PC-9 (cell line): Measurements from ENCODE around the gene MGLL. TPM values are rescaled to one million over a fixed set of nuclear protein-coding genes. Genes with fewer than 3 reads are reported as not detected.

Experiments used
- BruUV-seq: library from RNA; stranded (reverse); fragments of 400-500 nt; replicated peaks from 2 replicates; lab custom pipeline; 2021; lab: Mats Ljungman, UMichigan
- CTCF ChIA-PET: fragments of 300-600 bp; sonication (Branson Sonifier 250); formaldehyde crosslinking; loops from one replicate; lab custom pipeline; 2022; ENCODE audit warnings: antibody characterized with exemption; lab: Charles Lee
- POLR2A ChIA-PET: fragments of 300-600 bp; sonication (Branson Sonifier 250); formaldehyde crosslinking; loops from one replicate; lab custom pipeline; 2022; ENCODE audit warnings: antibody characterized with exemption; ENCODE audit not compliant: unreplicated experiment; lab: Charles Lee
- DNase-seq, 2 experiments: peaks; one replicate each; pipeline versions ENCODE4 v3.0.0 to v3.0.0-alpha.2; 2015 to 2022; ENCODE audit warnings: mixed read lengths in 1 of 2
- H2AFZ ChIP-seq: fragments of 200-600 bp; sonication (generic); 2 replicates; pipeline ENCODE4 v1.8.1; 2017; ENCODE audit warnings: antibody characterized with exemption
- H3F3A ChIP-seq: fragments of 200-600 bp; sonication (generic); 2 replicates; pipeline ENCODE4 v1.8.1; 2017; ENCODE audit warnings: antibody characterized with exemption, mild to moderate bottlenecking, low read depth; ENCODE audit not compliant: insufficient read depth
- H3K27ac ChIP-seq: fragments of 200-600 bp; sonication (generic); 2 replicates; pipeline ENCODE4 v1.6.1; 2016; ENCODE audit warnings: mixed run types
- H3K27me3 ChIP-seq: fragments of 200-600 bp; sonication (generic); 2 replicates; pipeline ENCODE4 v1.6.1; 2016; ENCODE audit warnings: low read depth, mixed run types; ENCODE audit not compliant: insufficient read depth
- H3K36me3 ChIP-seq: fragments of 200-600 bp; sonication (generic); 2 replicates; pipeline ENCODE4 v1.6.1; 2016; ENCODE audit warnings: low read depth, mixed run types
- H3K4me1 ChIP-seq: fragments of 200-600 bp; sonication (generic); replicated peaks from 2 replicates; pipeline ENCODE4 v1.6.1; 2016; ENCODE audit warnings: mixed run types; ENCODE audit not compliant: insufficient read depth
- H3K4me2 ChIP-seq: fragments of 200-600 bp; sonication (generic); 2 replicates; pipeline ENCODE4 v1.6.1; 2017; ENCODE audit warnings: mixed run types
- H3K4me3 ChIP-seq: fragments of 200-600 bp; sonication (generic); 2 replicates; pipeline ENCODE4 v1.6.1; 2016; ENCODE audit warnings: mixed run types
- H3K79me2 ChIP-seq: fragments of 200-600 bp; sonication (generic); 2 replicates; pipeline ENCODE4 v1.6.1; 2017; ENCODE audit warnings: low read depth, mixed run types
- H3K9me2 ChIP-seq: fragments of 200-600 bp; sonication (generic); 2 replicates; pipeline ENCODE4 v1.8.1; 2017; ENCODE audit warnings: mild to moderate bottlenecking; ENCODE audit not compliant: insufficient read depth
- H3K9me3 ChIP-seq: fragments of 200-600 bp; sonication (generic); 2 replicates; pipeline ENCODE4 v1.8.1; 2016; ENCODE audit warnings: low read depth; ENCODE audit not compliant: insufficient read depth
- H4K20me1 ChIP-seq: fragments of 200-600 bp; sonication (generic); 2 replicates; pipeline ENCODE4 v1.8.1; 2017; ENCODE audit not compliant: insufficient read depth
- CTCF ChIP-seq: fragments of 200-600 bp; sonication (generic); conservative IDR thresholded peaks from 2 replicates; pipeline ENCODE4 v1.6.1; 2017; ENCODE audit warnings: mixed run types, antibody characterized with exemption, mild to moderate bottlenecking, moderate library complexity
- EZH2 ChIP-seq: fragments of 200-600 bp; sonication (generic); IDR thresholded peaks from 2 replicates; pipeline ENCODE4 v1.8.0; 2017; ENCODE audit warnings: antibody characterized with exemption, low read depth
- intact Hi-C: fragments of 100-400 bp; cut with micrococcal nuclease; formaldehyde crosslinking; loops from one replicate; pipeline ENCODE4 v1.10.0; 2022; ENCODE audit not compliant: unreplicated experiment
- total RNA-seq: library from RNA; stranded (reverse); gene quantifications from 2 replicates; pipeline ENCODE4 v1.2.3, GENCODE V29; 2021

Gene MGLL
- total RNA-seq, 1 experiment from 2014 or later = 30.7 TPM

DNA sequence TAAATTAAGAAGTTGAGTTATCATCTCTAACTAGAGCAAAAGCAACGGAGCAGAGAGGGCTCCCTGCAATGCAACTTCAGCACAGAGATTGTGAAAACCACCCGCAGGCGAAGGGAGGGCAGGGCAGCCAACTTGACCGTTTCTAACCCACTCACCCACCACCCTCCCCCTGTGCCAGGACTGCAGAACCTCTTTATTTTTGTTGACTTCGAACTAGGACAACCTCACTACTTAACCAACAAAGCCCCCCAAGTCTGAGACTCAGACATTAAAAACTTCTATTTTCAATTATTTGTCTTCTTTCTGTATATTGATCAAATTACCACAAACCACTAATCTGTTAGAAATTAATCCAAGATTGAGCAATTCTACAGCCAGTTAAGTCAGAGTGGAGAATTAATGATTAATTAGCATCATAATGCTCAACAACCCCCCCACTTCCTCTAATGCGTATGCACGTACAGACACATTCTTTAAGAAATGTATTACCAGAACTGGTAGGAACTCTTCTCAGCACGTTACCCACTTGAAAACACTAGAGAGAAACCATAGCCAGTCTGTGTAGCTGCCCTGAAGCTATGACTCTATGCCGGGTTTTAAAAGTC, 2.0 kb downstream of the MGLL start:
- Histone ChIP-seq H4K20me1 (no peaks in the 10 kb centered on the region), H3K4me1 (peaks cover 68% of the 10 kb centered on the region), H3F3A (peaks cover 70% of the 10 kb centered on the region), H3K36me3 (peaks cover 3% of the 10 kb centered on the region; the same call in 1 of the 2 replicates), H3K9me2 (no peaks in the 10 kb centered on the region), H3K4me3 (peak overlapping the region; percentile 76), H3K9me3 (no peaks in the 10 kb centered on the region), H3K79me2 (0 out of 2 replicates have a peak, but pooled peaks cover 4% of the 10 kb centered on the region), H3K27me3 (no peaks in the 10 kb centered on the region), H2AFZ (no peak overlapping the region; the same call in 1 of the 2 replicates), H3K4me2 (peak overlapping the region; percentile 81), H3K27ac (peak overlapping the region; percentile 93)
- BruUV-seq = no TSS peak
- TF ChIP-seq CTCF (no peak; the same call in 1 of the 2 replicates), EZH2 (no peak)
- intact Hi-C loops = no loop called here
- DNase-seq = peak in 1 of 2 experiments; percentile 57
- POLR2A ChIA-PET = interaction anchor here (0.6 kb wide), 1 partner anchor 83 kb away, joined by 6 read pairs; no protein-coding TSS in a partner anchor
- CTCF ChIA-PET = interaction anchor here (1.8 kb wide), 1 partner anchor 29 kb away, joined by 19 read pairs; no protein-coding TSS in a partner anchor

GRCh38 chr3:127819656-127820055, 2.7 kb downstream of the MGLL start:
- Histone ChIP-seq H3K4me1 (peaks cover 74% of the 10 kb centered on the region), H4K20me1 (no peaks in the 10 kb centered on the region), H3K79me2 (peaks cover 9% of the 10 kb centered on the region), H3K9me3 (no peaks in the 10 kb centered on the region), H3K36me3 (peaks cover 5% of the 10 kb centered on the region), H2AFZ (no peak overlapping the region), H3K9me2 (no peaks in the 10 kb centered on the region), H3K4me2 (peak overlapping the region; percentile 81), H3K27ac (peak overlapping the region; percentile 93), H3F3A (peaks cover 68% of the 10 kb centered on the region), H3K27me3 (no peaks in the 10 kb centered on the region), H3K4me3 (peak overlapping the region; percentile 76; the same call in 1 of the 2 replicates)
- CTCF ChIA-PET = interaction anchor here (1.8 kb wide), 1 partner anchor 29 kb away, joined by 19 read pairs; no protein-coding TSS in a partner anchor
- no peak for DNase-seq
- POLR2A ChIA-PET = no interaction called here
- intact Hi-C loops = no loop called here
- no TSS peak for BruUV-seq
- TF ChIP-seq EZH2 (no peak), CTCF (no peak)

- Histone ChIP-seq H3K27me3 (no peaks in the 10 kb centered on the region), H2AFZ (no peak overlapping the region), H3F3A (peaks cover 68% of the 10 kb centered on the region), H3K36me3 (peaks cover 8% of the 10 kb centered on the region), H3K4me2 (peak overlapping the region; percentile 81), H3K27ac (peak overlapping the region; percentile 93), H3K9me3 (no peaks in the 10 kb centered on the region), H3K9me2 (no peaks in the 10 kb centered on the region), H3K4me1 (peaks cover 79% of the 10 kb centered on the region), H4K20me1 (no peaks in the 10 kb centered on the region), H3K4me3 (peak overlapping the region; percentile 25; the same call in 1 of the 2 replicates), H3K79me2 (peaks cover 12% of the 10 kb centered on the region)
- BruUV-seq = no TSS peak
- intact Hi-C loops = no loop called here
- no peak for TF ChIP-seq EZH2
- no peak for TF ChIP-seq CTCF
- POLR2A ChIA-PET = interaction anchor here (0.5 kb wide), 1 partner anchor 129 kb away, joined by 3 read pairs; no protein-coding TSS in a partner anchor
- peak; percentile 60 to 71 for DNase-seq
- CTCF ChIA-PET = no interaction called here
These were observed 3.2 kb downstream of the MGLL start for GRCh38 chr3:127819086-127819485.
